IMR-90 (cell line): ENCODE data around the gene B4GALNT2. TPM values are rescaled to one million over a fixed set of nuclear protein-coding genes. Genes with fewer than 3 reads are reported as not detected.
A peak's percentile ranks its signal among the peaks of the same experiment; 100 is the strongest.

Experiments used
- ATAC-seq: fragments of 200-7000 bp; cut with Tn5 transposase; 2 replicates; pipeline ENCODE4 v1.9.1; 2020; ENCODE audit warnings: low read depth, mild to moderate bottlenecking, moderate library complexity
- BruUV-seq: library from RNA; stranded (reverse); fragments of 400-500 nt; replicated peaks from 2 replicates; lab custom pipeline; 2021; lab: Mats Ljungman, UMichigan
- CTCF ChIA-PET: fragments of 300-600 bp; formaldehyde crosslinking; extraction: SDS; loops from one replicate; lab custom pipeline; 2021; ENCODE audit warnings: antibody characterized with exemption; lab: Yijun Ruan, JAX
- POLR2A ChIA-PET: fragments of 300-600 bp; sonication (Branson Sonifier 250); formaldehyde crosslinking; loops from one replicate; lab custom pipeline; 2022; ENCODE audit warnings: antibody characterized with exemption; ENCODE audit not compliant: unreplicated experiment; lab: Charles Lee
- DNase-seq: peaks from one replicate; pipeline ENCODE4 v3.0.0; 2013
- H2AFZ ChIP-seq: replicated peaks from 2 replicates; pipeline ENCODE3; 2013; ENCODE audit warnings: low read length, mild to moderate bottlenecking; ENCODE audit not compliant: poor library complexity
- H2AK5ac ChIP-seq: 2 replicates; pipeline ENCODE4 v1.6.1; 2013; ENCODE audit warnings: low read depth, low read length, inconsistent platforms
- H2AK9ac ChIP-seq: replicated peaks from 2 replicates; pipeline ENCODE3; 2013; ENCODE audit warnings: mild to moderate bottlenecking, low read depth, low read length, moderate library complexity; ENCODE audit not compliant: poor library complexity
- H2BK120ac ChIP-seq: 2 replicates; pipeline ENCODE4 v1.6.1; 2013; ENCODE audit warnings: low read depth, low read length, inconsistent platforms
- H2BK15ac ChIP-seq: 3 replicates; pipeline ENCODE4 v1.6.1; 2013; ENCODE audit warnings: low read depth, low read length, inconsistent platforms
- H2BK20ac ChIP-seq: 2 replicates; pipeline ENCODE4 v1.6.1; 2013; ENCODE audit warnings: low read depth, mild to moderate bottlenecking, inconsistent platforms, low read length, moderate library complexity
- H2BK5ac ChIP-seq: 2 replicates; pipeline ENCODE4 v1.6.1; 2013; ENCODE audit warnings: mild to moderate bottlenecking, low read depth, low read length, inconsistent platforms; ENCODE audit not compliant: poor library complexity, severe bottlenecking
- H3K14ac ChIP-seq: replicated peaks from 2 replicates; pipeline ENCODE4 v1.6.1; 2013; ENCODE audit warnings: low read depth, low read length, inconsistent platforms
- H3K18ac ChIP-seq: 2 replicates; pipeline ENCODE4 v1.6.1; 2013; ENCODE audit warnings: low read depth, low read length, control low read depth
- H3K23ac ChIP-seq: 2 replicates; pipeline ENCODE4 v1.6.1; 2013; ENCODE audit warnings: low read depth, low read length, inconsistent platforms
- H3K27ac ChIP-seq: 2 replicates; pipeline ENCODE4 v1.5.1; 2013; ENCODE audit warnings: mild to moderate bottlenecking, control low read depth, low read length; ENCODE audit not compliant: insufficient read depth
- H3K27me3 ChIP-seq: 2 replicates; pipeline ENCODE4 v1.6.1; 2013; ENCODE audit warnings: low read length; ENCODE audit not compliant: control insufficient read depth, insufficient read depth
- H3K36me3 ChIP-seq: 2 replicates; pipeline ENCODE4 v1.6.1; 2013; ENCODE audit warnings: low read length, mixed read lengths; ENCODE audit not compliant: control insufficient read depth, insufficient read depth
- H3K4ac ChIP-seq: 2 replicates; pipeline ENCODE4 v1.6.1; 2013; ENCODE audit warnings: low read depth, low read length, inconsistent platforms
- H3K4me1 ChIP-seq: 2 replicates; pipeline ENCODE4 v1.6.1; 2013; ENCODE audit warnings: low read length, mixed read lengths; ENCODE audit not compliant: control insufficient read depth, insufficient read depth
- H3K4me2 ChIP-seq: 2 replicates; pipeline ENCODE4 v1.6.1; 2013; ENCODE audit warnings: low read depth, mild to moderate bottlenecking, control low read depth, low read length, moderate library complexity
- H3K4me3 ChIP-seq: 2 replicates; pipeline ENCODE4 v1.5.1; 2013; ENCODE audit warnings: low read depth, mild to moderate bottlenecking, control low read depth, low read length, moderate library complexity; ENCODE audit not compliant: insufficient read depth
- H3K56ac ChIP-seq: 2 replicates; pipeline ENCODE4 v1.6.1; 2013; ENCODE audit warnings: low read length, inconsistent platforms; ENCODE audit not compliant: insufficient read depth; ENCODE audit errors: extremely low read depth
- H3K79me1 ChIP-seq, 2 experiments: 2 replicates each; pipeline ENCODE4 v1.6.1; 2013; ENCODE audit warnings: low read length in 2 of 2, inconsistent platforms in 1 of 2, low read depth in 1 of 2
- H3K9ac ChIP-seq: 2 replicates; pipeline ENCODE4 v1.6.1; 2013; ENCODE audit warnings: low read depth, low read length, control low read depth
- H3K9me1 ChIP-seq: 2 replicates; pipeline ENCODE4 v1.6.1; 2013; ENCODE audit warnings: low read length, inconsistent platforms; ENCODE audit not compliant: insufficient read depth
- H3K9me3 ChIP-seq: 2 replicates; pipeline ENCODE4 v1.6.1; 2013; ENCODE audit warnings: low read length; ENCODE audit not compliant: control insufficient read depth, insufficient read depth
- H4K20me1 ChIP-seq: 2 replicates; pipeline ENCODE4 v1.6.1; 2013; ENCODE audit warnings: low read length, inconsistent platforms; ENCODE audit not compliant: insufficient read depth
- H4K5ac ChIP-seq: 2 replicates; pipeline ENCODE4 v1.6.1; 2013; ENCODE audit warnings: mild to moderate bottlenecking, low read depth, low read length, control low read depth
- H4K8ac ChIP-seq, 2 experiments: 2 replicates each; pipeline ENCODE4 v1.6.1; 2013; ENCODE audit warnings: low read depth in 2 of 2, low read length in 2 of 2, control low read depth in 1 of 2, inconsistent platforms in 1 of 2
- H4K91ac ChIP-seq: 2 replicates; pipeline ENCODE4 v1.6.1; 2013; ENCODE audit warnings: low read depth, low read length, inconsistent platforms; ENCODE audit not compliant: insufficient read depth
- BHLHE40 ChIP-seq: fragments of 150-350 bp; IDR thresholded peaks from 2 replicates; pipeline ENCODE4 v1.6.1; 2016; ENCODE audit warnings: mild to moderate bottlenecking, low read depth, low read length
- CHD1 ChIP-seq: IDR thresholded peaks from 2 replicates; pipeline ENCODE4 v1.6.1; 2012; ENCODE audit warnings: low read depth, low read length, improper control_type of control experiment
- CTCF ChIP-seq: conservative IDR thresholded peaks from 2 replicates; pipeline ENCODE4 v1.5.1; 2012; ENCODE audit warnings: mild to moderate bottlenecking, low read depth, low read length, improper control_type of control experiment
- FOS ChIP-seq: fragments of 150-350 bp; IDR thresholded peaks from 2 replicates; pipeline ENCODE4 v1.6.1; 2016; ENCODE audit warnings: low read depth, low read length
- MAFK ChIP-seq: IDR thresholded peaks from 2 replicates; pipeline ENCODE4 v1.6.1; 2012; ENCODE audit warnings: low read depth, low read length, improper control_type of control experiment
- MAZ ChIP-seq: IDR thresholded peaks from 2 replicates; pipeline ENCODE4 v1.6.1; 2012; ENCODE audit warnings: low read depth, mild to moderate bottlenecking, low read length, improper control_type of control experiment, moderate library complexity, borderline replicate concordance
- MXI1 ChIP-seq: IDR thresholded peaks from 2 replicates; pipeline ENCODE4 v1.6.1; 2012; ENCODE audit warnings: low read depth, mild to moderate bottlenecking, low read length, moderate library complexity, borderline replicate concordance
- NFE2L2 ChIP-seq: fragments of 150-350 bp; IDR thresholded peaks from 2 replicates; pipeline ENCODE4 v1.6.1; 2016; ENCODE audit warnings: low read depth, mild to moderate bottlenecking, low read length
- POLR2A ChIP-seq: IDR thresholded peaks from 2 replicates; pipeline ENCODE4 v1.6.1; 2012; ENCODE audit warnings: mild to moderate bottlenecking, low read depth, low read length
- RAD21 ChIP-seq: IDR thresholded peaks from 2 replicates; pipeline ENCODE4 v1.6.1; 2012; ENCODE audit warnings: low read length, improper control_type of control experiment
- RCOR1 ChIP-seq: IDR thresholded peaks from 2 replicates; pipeline ENCODE4 v1.6.1; 2012; ENCODE audit warnings: mild to moderate bottlenecking, low read length, improper control_type of control experiment; ENCODE audit not compliant: insufficient replicate concordance
- RFX5 ChIP-seq: IDR thresholded peaks from 2 replicates; pipeline ENCODE4 v1.8.0; 2012; ENCODE audit warnings: low read depth, mild to moderate bottlenecking, low read length, moderate library complexity
- SMC3 ChIP-seq: fragments of 150-350 bp; IDR thresholded peaks from 2 replicates; pipeline ENCODE4 v1.6.1; 2016; ENCODE audit warnings: low read depth, mild to moderate bottlenecking, antibody characterized with exemption, low read length, moderate library complexity
- WGBS, 2 experiments: methylation state at CpG; one replicate each; pipeline versions ENCODE4 v1.1.5 to v1.1.7; 2013; ENCODE audit warnings: missing lambda C conversion rate in 2 of 2; ENCODE audit not compliant: insufficient read length in 1 of 2; ENCODE audit errors: extremely low coverage in 2 of 2; 5-methylcytosine and 5-hydroxymethylcytosine counted together
- dilution Hi-C: fragments of 300-500 bp; cut with HindIII; formaldehyde crosslinking; loops from one replicate; pipeline ENCODE4 v1.14.3; 2018; ENCODE audit warnings: low sequenced_read_pairs; ENCODE audit not compliant: unreplicated experiment
- in situ Hi-C: fragments of 300-500 bp; cut with MboI; formaldehyde crosslinking; loops from 3 replicates; pipeline ENCODE4 v1.14.3; 2019; ENCODE audit warnings: low sequenced_read_pairs, inconsistent platforms, mixed read lengths
- intact Hi-C: fragments of 100-400 bp; cut with micrococcal nuclease; formaldehyde crosslinking; loops from 2 replicates; pipeline ENCODE4 v1.10.0; 2022
- polyA plus RNA-seq, 3 experiments: library from polyadenylated mRNA; depleted of rRNA; stranded (reverse); fragments of >200 nt; gene quantifications; 2 replicates each; pipeline ENCODE4 v1.2.3, GENCODE V29; 2012; ENCODE audit warnings: low replicate concordance in 1 of 3
- total RNA-seq: library from RNA; depleted of rRNA; stranded (reverse); fragments of >200 nt; gene quantifications from 2 replicates; pipeline ENCODE4 v1.2.3, GENCODE V29; 2012

B4GALNT2 gene
- total and polyA plus RNA-seq, 2 of the 4 experiments (the other 2 are of a cell fraction) = not detected

GRCh38 chr17:49201481-49201927, 68.9 kb downstream of the B4GALNT2 start:
- H3K27ac ChIP-seq = no peak overlapping the region; the same call in 1 of the 2 replicates
- H4K8ac ChIP-seq = 0 out of 4 replicates have a peak overlapping the region, but pooled peaks of 1 of the 2 experiments have one; percentile 71
- POLR2A ChIA-PET = no interaction called here
- H3K14ac ChIP-seq = peak overlapping the region; percentile 60; the same call in 1 of the 2 replicates
- TF ChIP-seq RCOR1 = no peak
- no peak for TF ChIP-seq CTCF
- no peak for TF ChIP-seq NFE2L2
- no peak for TF ChIP-seq CHD1
- TF ChIP-seq POLR2A = no peak
- TF ChIP-seq BHLHE40 = no peak
- no peak for TF ChIP-seq RFX5
- no peak for TF ChIP-seq MAFK
- no peak for TF ChIP-seq SMC3
- TF ChIP-seq RAD21 = no peak
- TF ChIP-seq FOS = no peak
- TF ChIP-seq MAZ = no peak
- no peak for TF ChIP-seq MXI1
- no peak overlapping the region; the same call in 1 of the 2 replicates for H2AK5ac ChIP-seq
- peak overlapping the region; percentile 26 for H2BK5ac ChIP-seq
- H3K9me3 ChIP-seq = no peaks in the 10 kb centered on the region
- no peaks in the 10 kb centered on the region for H3K36me3 ChIP-seq
- 0 out of 2 replicates have a peak overlapping the region, but pooled peaks have one; percentile 8 for H3K23ac ChIP-seq
- H4K5ac ChIP-seq = no peak overlapping the region; the same call in 1 of the 2 replicates
- H3K4ac ChIP-seq = 0 out of 2 replicates have a peak overlapping the region, but pooled peaks have one; percentile 4
- peaks cover 3% of the 10 kb centered on the region; the same call in 1 of the 2 replicates for H3K27me3 ChIP-seq
- no peak overlapping the region for H2BK15ac ChIP-seq
- H2BK120ac ChIP-seq = 0 out of 2 replicates have a peak overlapping the region, but pooled peaks have one; percentile 22
- BruUV-seq = no TSS peak
- H4K91ac ChIP-seq = no peak overlapping the region
- CTCF ChIA-PET = no interaction called here
- no peaks in the 10 kb centered on the region for H4K20me1 ChIP-seq
- no peak overlapping the region for H3K9ac ChIP-seq
- no peak overlapping the region for H3K4me3 ChIP-seq
- dilution Hi-C loops (no loop called here), in situ Hi-C loops (no loop called here), intact Hi-C loops (no loop called here)
- no peak overlapping the region for H2BK20ac ChIP-seq
- 35% methylated on average over 2 of the region's 8 CpGs; no CpG with 5 or more reads in 1 of the 2 experiments for WGBS, 2 experiments
- no peaks in the 10 kb centered on the region for H3K9me1 ChIP-seq
- no peak overlapping the region for H3K4me2 ChIP-seq
- no peaks in the 10 kb centered on the region for H3K79me1 ChIP-seq
- H3K4me1 ChIP-seq = no peaks in the 10 kb centered on the region
- no peak overlapping the region for H3K56ac ChIP-seq
- no peak overlapping the region for H3K18ac ChIP-seq
- peak overlapping the region; percentile 69 for H2AFZ ChIP-seq
- ATAC-seq = peak; percentile 64
- DNase-seq = peak; percentile 78
- no peak overlapping the region for H2AK9ac ChIP-seq
